ENCODE measurements around the gene ARMC8. TPM values are rescaled to one million over a fixed set of nuclear protein-coding genes. Genes with fewer than 3 reads are reported as not detected.

ARMC8 gene
- total and polyA plus RNA-seq, 4 donors = 8.4 to 53.6 (median 22.8) TPM

- TF ChIP-seq GABPA (IDR thresholded peaks at IDR 0.05 in 1 of 2, conservative IDR thresholded peaks at IDR 0.05 in 1 of 2) (no peak), ZBTB33 (IDR thresholded peaks at IDR 0.05) (no peak), SP1 (IDR thresholded peaks at IDR 0.05) (no peak), MAX (IDR thresholded peaks at IDR 0.05) (no peak)
- H3K9ac ChIP-seq (ENCODE audit: low read depth in 1 of 2, low read length in 2 of 2) = no peak overlapping the region
- H3K4me3 ChIP-seq (ENCODE audit: low read depth in 1 of 3, low read length in 3 of 3) = no peak overlapping the region
- no peaks in the 10 kb centered on the region for H3K36me3 ChIP-seq (ENCODE audit: control insufficient read depth in 4 of 4, insufficient read depth in 3 of 4, low read depth in 1 of 4, low read length in 3 of 4)
- no peaks in the 10 kb centered on the region for H3K4me1 ChIP-seq (ENCODE audit: control insufficient read depth in 4 of 4, insufficient read depth in 4 of 4, low read length in 3 of 4)
- H3K9me3 ChIP-seq (ENCODE audit: control insufficient read depth in 4 of 4, low read length in 3 of 4) = peaks cover 5 to 18% (median 12%) of the 10 kb centered on the region in 4 donors
- DNase-seq (ENCODE audit: low spot score) = no peak
- H3K27ac ChIP-seq (ENCODE audit: low read depth in 1 of 2, low read length in 2 of 2) = no peak overlapping the region
- no peaks in the 10 kb centered on the region for H3K27me3 ChIP-seq (ENCODE audit: control insufficient read depth in 4 of 4, insufficient read depth in 4 of 4, low read length in 3 of 4)
These were observed 121.7 kb downstream of the ARMC8 start for GRCh38 chr3:138308783-138309182.

GRCh38 chr3:138310494-138310893 lies 123.4 kb downstream of the ARMC8 start:
- Histone ChIP-seq H3K4me1 (ENCODE audit: control insufficient read depth in 4 of 4, insufficient read depth in 4 of 4, low read length in 3 of 4) (no peaks in the 10 kb centered on the region), H3K9ac (ENCODE audit: low read depth in 1 of 2, low read length in 2 of 2) (no peak overlapping the region), H3K4me3 (ENCODE audit: low read depth in 1 of 3, low read length in 3 of 3) (no peak overlapping the region), H3K36me3 (ENCODE audit: control insufficient read depth in 4 of 4, insufficient read depth in 3 of 4, low read depth in 1 of 4, low read length in 3 of 4) (no peaks in the 10 kb centered on the region), H3K27me3 (ENCODE audit: control insufficient read depth in 4 of 4, insufficient read depth in 4 of 4, low read length in 3 of 4) (no peaks in the 10 kb centered on the region), H3K27ac (ENCODE audit: low read depth in 1 of 2, low read length in 2 of 2) (no peak overlapping the region), H3K9me3 (ENCODE audit: control insufficient read depth in 4 of 4, low read length in 3 of 4) (peaks cover 5 to 18% (median 12%) of the 10 kb centered on the region in 4 donors)
- 69% methylated on average over 4 of the region's 4 CpGs for WGBS
- DNase-seq (ENCODE audit: low spot score) = no peak
- TF ChIP-seq EGR1 (IDR thresholded peaks at IDR 0.05; ENCODE audit: low read depth in 2 of 2) (no peak), ZBTB33 (IDR thresholded peaks at IDR 0.05) (no peak), FOXA1 (IDR thresholded peaks at IDR 0.05) (no peak), FOXA2 (IDR thresholded peaks at IDR 0.05) (no peak), RAD21 (IDR thresholded peaks at IDR 0.05) (no peak), TAF1 (conservative IDR thresholded peaks at IDR 0.05) (no peak), HNF4A (conservative IDR thresholded peaks at IDR 0.05) (no peak), RXRA (IDR thresholded peaks at IDR 0.05) (no peak), SP1 (IDR thresholded peaks at IDR 0.05) (no peak), ATF3 (IDR thresholded peaks at IDR 0.05) (no peak)

- 85% methylated on average over 1 of the region's 1 CpG for WGBS
These were observed 127.7 kb downstream of the ARMC8 start for GRCh38 chr3:138314751-138315150.

More at GRCh38 chr3:138314751-138315150, 127.7 kb downstream of the ARMC8 start:
- no peak overlapping the region for H3K4me3 ChIP-seq (ENCODE audit: low read depth in 1 of 3, low read length in 3 of 3)
- H3K36me3 ChIP-seq (ENCODE audit: control insufficient read depth in 4 of 4, insufficient read depth in 3 of 4, low read depth in 1 of 4, low read length in 3 of 4) = no peaks in the 10 kb centered on the region
- H3K27me3 ChIP-seq (ENCODE audit: control insufficient read depth in 4 of 4, insufficient read depth in 4 of 4, low read length in 3 of 4) = no peaks in the 10 kb centered on the region
- no peak overlapping the region for H3K9ac ChIP-seq (ENCODE audit: low read depth in 1 of 2, low read length in 2 of 2)
- H3K9me3 ChIP-seq (ENCODE audit: control insufficient read depth in 4 of 4, low read length in 3 of 4) = peaks cover 0 to 4% (median 0%) of the 10 kb centered on the region in 4 donors
- H3K4me1 ChIP-seq (ENCODE audit: control insufficient read depth in 4 of 4, insufficient read depth in 4 of 4, low read length in 3 of 4) = no peaks in the 10 kb centered on the region
- DNase-seq (ENCODE audit: low spot score) = no peak
- no peak overlapping the region for H3K27ac ChIP-seq (ENCODE audit: low read depth in 1 of 2, low read length in 2 of 2)
- no peak for TF ChIP-seq HNF4G (IDR thresholded peaks at IDR 0.05)
- no peak for TF ChIP-seq FOXA2 (IDR thresholded peaks at IDR 0.05)
- TF ChIP-seq RXRA (IDR thresholded peaks at IDR 0.05) = no peak
- TF ChIP-seq YY1 (IDR thresholded peaks at IDR 0.05) = no peak
- TF ChIP-seq JUND (IDR thresholded peaks at IDR 0.05) = no peak

All from liver (tissue), 9 donors.